ENCODE data around the gene TMOD4.
"Not testable (repeated sequence)": the region's sequence is repeated elsewhere in the genome, so short reads cannot be mapped to it uniquely, and the experiment has no call there.

TMOD4 gene

DNA sequence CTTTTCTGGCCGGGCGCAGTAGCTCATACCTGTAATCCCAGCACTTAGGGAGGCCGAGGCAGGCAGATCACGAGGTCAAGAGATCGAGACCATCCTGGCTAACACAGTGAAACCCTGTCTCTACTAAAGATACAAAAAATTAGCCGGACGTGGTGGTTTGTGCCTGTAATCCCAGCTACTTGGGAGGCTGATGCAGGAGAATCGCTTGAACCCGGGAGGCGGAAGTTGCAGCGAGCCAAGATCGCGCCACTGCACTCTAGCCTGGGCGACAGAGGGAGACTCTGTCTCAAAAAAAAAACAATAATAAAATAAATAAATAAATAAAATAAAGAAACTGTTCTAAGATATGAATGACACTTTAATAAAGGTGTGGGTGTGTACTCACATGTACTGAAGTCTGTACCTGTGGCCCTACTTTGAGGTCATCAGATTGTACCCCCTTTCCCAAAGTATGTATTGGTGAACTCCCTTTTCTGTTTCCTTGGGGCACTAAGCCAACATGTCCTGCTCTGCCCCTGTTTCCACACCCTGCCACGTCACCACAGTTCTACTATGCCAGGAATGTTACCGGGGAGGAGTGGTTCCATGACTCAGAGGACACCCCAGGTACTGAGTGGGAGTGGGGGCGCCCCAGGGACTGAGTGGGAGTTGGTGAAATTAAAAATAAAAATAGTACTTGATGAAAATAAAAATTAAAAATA is 19.3 kb upstream of the TMOD4 start:
- H3K27ac ChIP-seq (ENCODE audit: low read depth, low read length); H3K9ac ChIP-seq (ENCODE audit: low read length); H3K27me3 ChIP-seq (ENCODE audit: control insufficient read depth, insufficient read depth, low read length); H3K4me1 ChIP-seq (ENCODE audit: control insufficient read depth, insufficient read depth, low read length); H3K4me3 ChIP-seq (ENCODE audit: low read length); H3K36me3 ChIP-seq (ENCODE audit: control insufficient read depth, insufficient read depth, low read length): not testable (repeated sequence)

DNA sequence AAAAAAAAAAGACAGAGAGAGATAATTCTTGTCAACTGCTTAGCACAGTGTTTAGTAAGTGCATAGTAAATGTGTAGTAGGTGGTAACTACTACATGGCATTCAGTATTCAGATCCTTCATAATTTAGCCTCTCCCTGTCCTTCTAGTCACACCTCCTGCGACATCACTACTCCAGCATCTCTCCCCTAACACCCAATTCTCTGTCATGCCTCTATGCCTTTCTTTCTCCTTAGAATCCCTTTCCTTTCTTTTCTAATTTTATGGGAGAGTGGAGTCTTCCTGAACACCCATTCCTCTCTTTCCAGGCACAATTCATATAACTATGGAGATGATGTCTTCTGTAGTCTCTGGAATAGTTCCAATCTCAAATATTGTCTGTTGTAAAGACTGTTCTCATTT is 18.1 kb upstream of the TMOD4 start:
- Histone ChIP-seq H3K4me3 (ENCODE audit: low read length) (no peak overlapping the region), H3K27me3 (ENCODE audit: control insufficient read depth, insufficient read depth, low read length) (no peaks in the 10 kb centered on the region), H3K36me3 (ENCODE audit: control insufficient read depth, insufficient read depth, low read length) (no peaks in the 10 kb centered on the region), H3K4me1 (ENCODE audit: control insufficient read depth, insufficient read depth, low read length) (peaks cover 10% of the 10 kb centered on the region), H3K9ac (ENCODE audit: low read length) (no peak overlapping the region), H3K27ac (ENCODE audit: low read depth, low read length) (no peak overlapping the region)

- Histone ChIP-seq H3K36me3 (ENCODE audit: control insufficient read depth, insufficient read depth, low read length) (no peaks in the 10 kb centered on the region), H3K4me3 (ENCODE audit: low read length) (no peak overlapping the region)
These were observed 17.5 kb upstream of the TMOD4 start for GRCh38 chr1:151193304-151193703.

DNA sequence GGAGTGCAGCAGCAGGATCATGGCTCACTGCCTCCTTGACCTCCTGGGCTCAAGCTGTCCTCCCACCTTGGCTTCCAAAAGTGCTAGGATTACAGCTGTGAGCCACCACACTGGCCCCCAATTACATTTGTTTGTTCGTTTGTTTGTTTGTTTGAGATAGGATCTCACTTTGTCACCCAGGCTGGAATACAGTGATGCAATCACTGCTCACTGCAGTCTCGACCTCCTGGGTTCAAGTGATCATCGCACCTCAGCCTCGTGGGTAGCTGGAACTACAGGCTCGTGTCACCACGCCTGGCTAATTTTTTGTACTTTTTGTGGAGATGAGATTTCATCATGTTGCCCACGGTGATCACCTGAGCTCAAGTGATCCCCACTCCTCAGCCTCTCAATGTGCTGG is 16.3 kb upstream of the TMOD4 start:
- Histone ChIP-seq H3K4me1 (ENCODE audit: control insufficient read depth, insufficient read depth, low read length) (peaks cover 8% of the 10 kb centered on the region), H3K4me3 (ENCODE audit: low read length) (no peak overlapping the region), H3K9ac (ENCODE audit: low read length) (no peak overlapping the region), H3K27me3 (ENCODE audit: control insufficient read depth, insufficient read depth, low read length) (no peaks in the 10 kb centered on the region), H3K36me3 (ENCODE audit: control insufficient read depth, insufficient read depth, low read length) (no peaks in the 10 kb centered on the region), H3K27ac (ENCODE audit: low read depth, low read length) (no peak overlapping the region)

More at GRCh38 chr1:151193304-151193703, 17.5 kb upstream of the TMOD4 start:
- H3K9ac ChIP-seq (ENCODE audit: low read length): no peak overlapping the region
- H3K27me3 ChIP-seq (ENCODE audit: control insufficient read depth, insufficient read depth, low read length): no peaks in the 10 kb centered on the region
- no peak overlapping the region for H3K27ac ChIP-seq (ENCODE audit: low read depth, low read length)
- H3K4me1 ChIP-seq (ENCODE audit: control insufficient read depth, insufficient read depth, low read length): peaks cover 12% of the 10 kb centered on the region

DNA sequence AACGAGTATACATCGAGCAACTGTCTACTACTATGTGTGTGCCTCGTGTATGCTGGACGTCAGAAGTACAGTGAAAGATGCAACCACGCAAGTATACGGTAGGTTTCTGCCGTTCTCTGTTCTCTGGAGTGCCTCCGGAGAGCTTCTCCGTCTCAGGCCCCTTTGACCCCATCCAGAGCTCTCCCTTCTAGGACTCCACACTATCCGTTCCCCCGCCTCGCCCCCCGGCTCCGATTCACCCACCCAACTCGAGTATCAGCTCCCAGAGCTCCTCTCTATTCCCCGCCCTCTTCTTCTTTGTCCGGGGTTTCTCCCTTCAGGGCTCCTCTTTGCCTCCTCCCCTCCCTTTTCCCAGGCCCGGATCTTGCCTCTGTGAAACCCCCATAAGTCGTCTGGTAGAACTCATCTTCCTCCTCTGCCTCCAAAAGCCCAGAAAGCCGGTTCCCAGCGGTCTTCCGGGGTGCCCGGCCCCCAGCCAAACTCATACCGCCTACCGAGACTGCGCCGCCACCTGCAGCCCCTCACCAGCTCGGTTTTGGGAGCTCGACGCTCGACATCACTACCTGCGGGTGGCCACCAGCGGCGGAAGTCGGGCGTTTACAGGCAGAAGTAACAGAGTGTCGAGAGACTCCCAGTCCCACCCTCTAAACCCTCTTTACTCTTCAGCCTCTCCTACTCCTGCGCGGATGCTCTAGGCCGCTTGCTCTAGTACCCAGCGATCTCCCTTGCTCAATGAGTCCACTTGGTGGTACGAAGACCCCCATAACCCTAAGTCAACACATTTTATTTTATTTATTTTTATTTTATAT is 14.1 kb upstream of the TMOD4 start, which contains the start of gene VPS72:
VPS72 (minus strand) TSS at position 561 of the 809 bp plus-strand sequence; CDS start at position 485, 76 bp downstream.
- Histone ChIP-seq H3K4me3 (ENCODE audit: low read length) (peak within 1 kb of the TSS; percentile 90), H3K9ac (ENCODE audit: low read length) (peak within 1 kb of the TSS; percentile 50), H3K36me3 (ENCODE audit: control insufficient read depth, insufficient read depth, low read length) (peaks cover 7% of the 10 kb centered on the region), H3K4me1 (ENCODE audit: control insufficient read depth, insufficient read depth, low read length) (peaks cover 8% of the 10 kb centered on the region), H3K27me3 (ENCODE audit: control insufficient read depth, insufficient read depth, low read length) (no peaks in the 10 kb centered on the region), H3K27ac (ENCODE audit: low read depth, low read length) (peak within 1 kb of the TSS; percentile 76)

GRCh38 chr1:151188667-151189066 is 12.9 kb upstream of the TMOD4 start:
- not testable (repeated sequence) for H3K9ac ChIP-seq (ENCODE audit: low read length); H3K4me1 ChIP-seq (ENCODE audit: control insufficient read depth, insufficient read depth, low read length); H3K27me3 ChIP-seq (ENCODE audit: control insufficient read depth, insufficient read depth, low read length); H3K27ac ChIP-seq (ENCODE audit: low read depth, low read length)
- peaks cover 11% of the 10 kb centered on the region for H3K36me3 ChIP-seq (ENCODE audit: control insufficient read depth, insufficient read depth, low read length)
- peak overlapping the region; percentile 90 for H3K4me3 ChIP-seq (ENCODE audit: low read length)

DNA sequence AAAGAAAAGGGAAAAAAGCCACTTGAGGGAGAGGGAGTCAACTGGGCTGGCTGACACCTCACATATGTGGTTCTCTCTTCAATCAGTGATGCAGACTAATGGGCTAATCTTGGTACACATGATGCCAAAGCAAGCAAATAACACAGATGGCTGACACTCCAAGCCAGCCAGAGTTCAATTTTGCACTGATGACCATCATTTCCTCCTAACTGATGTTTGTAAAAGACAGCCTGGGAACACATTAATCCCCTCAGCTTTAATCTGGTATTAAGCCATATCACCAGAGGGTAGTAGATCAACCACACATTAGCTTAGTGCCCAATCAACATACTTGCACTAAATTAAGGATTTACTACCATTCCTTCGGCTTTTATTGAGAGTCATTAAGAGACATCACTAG is 11.4 kb upstream of the TMOD4 start:
- H3K9ac ChIP-seq (ENCODE audit: low read length): no peak overlapping the region
- no peak overlapping the region for H3K27ac ChIP-seq (ENCODE audit: low read depth, low read length)
- H3K36me3 ChIP-seq (ENCODE audit: control insufficient read depth, insufficient read depth, low read length): peaks cover 13% of the 10 kb centered on the region
- H3K27me3 ChIP-seq (ENCODE audit: control insufficient read depth, insufficient read depth, low read length): no peaks in the 10 kb centered on the region
- H3K4me3 ChIP-seq (ENCODE audit: low read length): no peak overlapping the region
- H3K4me1 ChIP-seq (ENCODE audit: control insufficient read depth, insufficient read depth, low read length): peaks cover 8% of the 10 kb centered on the region

GRCh38 chr1:151184211-151184610 is 8.4 kb upstream of the TMOD4 start:
- Histone ChIP-seq H3K36me3 (ENCODE audit: control insufficient read depth, insufficient read depth, low read length) (peaks cover 22% of the 10 kb centered on the region), H3K4me3 (ENCODE audit: low read length) (no peak overlapping the region), H3K27me3 (ENCODE audit: control insufficient read depth, insufficient read depth, low read length) (no peaks in the 10 kb centered on the region), H3K4me1 (ENCODE audit: control insufficient read depth, insufficient read depth, low read length) (peaks cover 6% of the 10 kb centered on the region), H3K9ac (ENCODE audit: low read length) (no peak overlapping the region), H3K27ac (ENCODE audit: low read depth, low read length) (no peak overlapping the region)

DNA sequence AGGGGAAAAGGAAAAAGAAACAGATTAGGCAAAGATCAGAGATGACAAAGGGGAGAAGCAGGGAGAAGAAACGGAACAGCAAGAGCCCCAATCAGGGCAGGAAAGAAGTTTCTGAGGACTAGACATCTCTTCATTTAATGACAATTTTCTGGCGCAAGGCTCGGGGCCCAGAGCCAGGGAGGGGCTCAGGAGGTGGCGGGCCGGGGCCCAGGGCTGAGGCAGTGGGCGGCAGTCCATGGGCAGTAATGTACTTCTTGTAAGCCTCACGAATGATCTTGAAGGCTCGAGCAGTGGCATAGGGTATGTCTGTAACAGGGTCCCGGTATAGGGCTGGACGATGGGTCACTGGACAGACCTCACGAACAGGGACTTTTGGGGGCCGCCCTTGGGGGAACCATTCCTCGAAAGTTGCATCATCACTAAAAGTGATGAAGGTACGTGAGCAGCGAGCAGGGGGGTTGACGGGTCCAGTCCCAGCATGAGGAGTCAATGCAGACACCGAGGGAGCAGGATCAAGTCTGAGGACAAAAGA is 799 bp upstream of the TMOD4 start:
- Histone ChIP-seq H3K27ac (ENCODE audit: low read depth, low read length) (no peak overlapping the region), H3K9ac (ENCODE audit: low read length) (no peak overlapping the region), H3K27me3 (ENCODE audit: control insufficient read depth, insufficient read depth, low read length) (no peaks in the 10 kb centered on the region), H3K4me1 (ENCODE audit: control insufficient read depth, insufficient read depth, low read length) (no peaks in the 10 kb centered on the region), H3K4me3 (ENCODE audit: low read length) (no peak overlapping the region), H3K36me3 (ENCODE audit: control insufficient read depth, insufficient read depth, low read length) (peaks cover 24% of the 10 kb centered on the region)

- Histone ChIP-seq H3K27ac (ENCODE audit: low read depth, low read length) (no peak overlapping the region), H3K9ac (ENCODE audit: low read length) (no peak overlapping the region), H3K27me3 (ENCODE audit: control insufficient read depth, insufficient read depth, low read length) (no peaks in the 10 kb centered on the region), H3K4me1 (ENCODE audit: control insufficient read depth, insufficient read depth, low read length) (no peaks in the 10 kb centered on the region), H3K36me3 (ENCODE audit: control insufficient read depth, insufficient read depth, low read length) (peaks cover 30% of the 10 kb centered on the region), H3K4me3 (ENCODE audit: low read length) (no peak overlapping the region)
These were observed 590 bp downstream of the TMOD4 start for GRCh38 chr1:151175041-151175741.

- Histone ChIP-seq H3K4me1 (ENCODE audit: control insufficient read depth, insufficient read depth, low read length) (no peaks in the 10 kb centered on the region), H3K27me3 (ENCODE audit: control insufficient read depth, insufficient read depth, low read length) (no peaks in the 10 kb centered on the region), H3K4me3 (ENCODE audit: low read length) (no peak overlapping the region), H3K27ac (ENCODE audit: low read depth, low read length) (no peak overlapping the region), H3K9ac (ENCODE audit: low read length) (no peak overlapping the region), H3K36me3 (ENCODE audit: control insufficient read depth, insufficient read depth, low read length) (peaks cover 22% of the 10 kb centered on the region)
These were observed 4.6 kb downstream of the TMOD4 start for GRCh38 chr1:151171190-151171589.

GRCh38 chr1:151167116-151167515 is 8.7 kb downstream of the TMOD4 start:
- peak overlapping the region; percentile 97 for H3K4me3 ChIP-seq (ENCODE audit: low read length)

More at GRCh38 chr1:151167116-151167515, 8.7 kb downstream of the TMOD4 start:
- H3K9ac ChIP-seq (ENCODE audit: low read length): no peak overlapping the region
- peaks cover 12% of the 10 kb centered on the region for H3K36me3 ChIP-seq (ENCODE audit: control insufficient read depth, insufficient read depth, low read length)
- H3K27me3 ChIP-seq (ENCODE audit: control insufficient read depth, insufficient read depth, low read length): no peaks in the 10 kb centered on the region
- H3K4me1 ChIP-seq (ENCODE audit: control insufficient read depth, insufficient read depth, low read length): peaks cover 8% of the 10 kb centered on the region
- H3K27ac ChIP-seq (ENCODE audit: low read depth, low read length): no peak overlapping the region
